ENCODE measurements around the gene HELZ2.
"Not testable (repeated sequence)": the region's sequence is repeated elsewhere in the genome, so short reads cannot be mapped to it uniquely, and the experiment has no call there.

Gene HELZ2

DNA sequence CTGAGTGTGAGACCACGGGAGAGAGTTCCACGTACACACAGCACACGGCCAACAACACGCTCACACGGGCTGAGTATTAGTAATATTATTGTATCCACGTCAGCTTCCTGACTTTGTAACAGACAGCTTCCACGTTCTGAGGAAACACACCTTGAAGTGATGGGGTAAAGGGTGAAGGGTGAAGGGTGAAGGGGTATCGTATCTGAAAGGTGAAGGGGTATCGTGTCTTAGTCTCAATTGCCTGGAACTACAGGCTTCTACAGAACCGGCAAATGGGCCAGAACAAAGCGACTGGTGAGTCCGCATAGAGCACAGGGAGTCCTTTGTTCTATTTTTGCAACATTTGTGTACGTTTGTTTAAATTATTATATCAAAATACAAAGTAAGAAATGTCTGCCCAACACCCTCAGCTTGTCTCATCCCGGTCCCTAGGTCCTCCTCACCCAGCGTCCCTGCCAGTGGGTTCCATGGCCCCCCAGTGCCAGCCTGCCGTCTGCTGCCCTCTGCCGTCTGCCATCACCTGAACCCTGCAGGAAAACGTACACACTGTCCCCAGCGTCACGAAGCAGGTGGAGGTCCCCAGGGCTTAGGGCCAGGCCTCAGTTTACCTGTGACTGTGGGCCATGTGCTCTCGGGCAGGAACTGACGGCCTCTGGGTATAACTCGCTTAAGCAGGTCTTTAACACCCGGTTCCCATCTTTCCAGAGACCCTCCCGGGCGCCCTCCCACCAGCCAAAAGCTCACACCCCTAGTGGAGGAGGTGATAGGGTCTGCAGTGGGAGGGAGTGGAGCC is 4.4 kb upstream of the HELZ2 start:
- no peak for DNase-seq

DNA sequence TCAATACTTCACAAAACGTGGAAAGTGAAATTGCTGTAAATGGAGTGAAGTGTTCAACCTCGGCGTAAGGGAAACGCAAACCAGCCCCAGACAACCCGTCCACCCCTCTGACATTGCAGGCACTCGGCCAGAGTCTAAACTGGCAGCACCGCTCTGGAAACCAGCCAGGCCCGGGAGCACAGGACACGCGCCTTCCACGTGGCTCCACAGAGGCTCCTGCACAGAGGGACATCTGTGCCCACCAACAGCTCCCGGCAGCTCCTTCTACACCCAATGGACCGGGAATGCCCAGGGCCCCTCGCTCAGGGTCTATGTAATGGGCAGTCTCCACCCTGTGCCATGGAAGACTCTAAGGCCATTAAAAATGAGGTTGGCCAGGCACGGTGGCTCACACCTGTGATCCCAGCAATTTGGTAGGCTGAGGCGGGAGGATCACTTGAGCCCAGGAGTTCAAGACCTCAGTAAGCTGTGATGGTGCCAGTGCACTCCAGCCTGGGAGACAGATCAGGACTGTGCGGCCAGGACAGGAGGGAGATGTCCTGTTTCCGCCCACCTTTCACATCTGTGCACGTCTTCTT is 3.4 kb upstream of the HELZ2 start:
- DNase-seq: peak; percentile 35

DNA sequence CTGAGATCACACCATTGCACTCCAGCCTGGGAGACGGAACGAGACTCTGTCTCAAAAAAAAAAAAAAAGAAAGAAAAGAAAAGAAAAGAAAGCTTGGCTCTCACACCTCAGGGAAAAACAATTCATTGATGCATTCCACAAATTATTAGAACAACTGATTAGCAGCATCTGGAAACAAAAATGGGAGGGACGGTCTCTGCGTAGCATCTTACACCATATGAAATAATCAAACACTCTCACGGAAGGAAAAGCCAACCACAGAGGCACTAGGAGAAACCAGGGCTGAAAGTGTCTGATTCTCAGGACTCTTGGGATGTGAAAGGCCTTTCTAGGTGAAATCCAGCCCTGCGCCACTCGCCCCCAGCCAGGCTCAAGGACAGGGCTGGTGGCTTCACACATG is 2.3 kb upstream of the HELZ2 start:
- no peak for DNase-seq

DNA sequence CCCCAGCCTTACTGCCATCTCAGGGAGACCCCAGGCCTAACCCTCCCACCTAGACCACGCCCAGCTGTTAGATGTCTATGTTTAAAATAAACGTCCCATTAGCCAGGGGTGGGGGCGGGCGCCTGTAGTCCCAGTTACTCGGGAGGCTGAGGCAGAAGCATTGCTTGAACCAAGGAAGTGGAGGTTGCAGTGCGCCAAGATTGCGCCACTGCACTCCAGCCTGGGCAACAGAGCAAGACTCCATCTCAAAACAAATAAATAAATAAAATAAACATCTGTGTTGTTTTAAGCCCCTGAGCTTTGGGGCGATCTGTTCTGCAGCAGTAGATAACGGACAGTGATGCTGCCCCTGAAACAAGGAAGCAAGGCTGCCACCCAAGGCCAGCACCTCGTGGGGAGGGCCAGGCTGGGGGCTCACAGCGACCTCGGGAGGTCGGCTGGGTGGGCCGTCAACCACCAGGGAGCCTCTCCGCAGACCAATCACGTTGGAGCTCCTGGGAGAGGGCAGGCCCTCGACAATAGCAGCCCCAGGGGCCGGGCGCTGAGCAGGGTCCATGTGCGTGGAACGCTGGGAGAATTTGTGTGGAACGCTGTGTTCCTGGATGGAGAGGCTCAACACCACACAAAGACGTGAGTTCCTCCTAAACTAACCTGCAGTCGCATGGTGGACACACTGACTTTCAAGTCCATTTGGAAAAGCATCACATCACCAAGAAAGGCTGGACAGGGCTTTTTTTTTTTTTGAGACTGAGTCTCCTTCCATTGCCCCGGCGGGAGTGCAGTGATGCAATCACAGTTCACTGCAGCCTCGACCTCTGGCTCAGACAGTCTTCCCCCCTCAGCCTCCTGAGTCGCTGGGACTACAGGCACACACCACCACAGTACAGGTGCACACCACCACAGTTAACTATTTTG is 1.0 kb upstream of the HELZ2 start:
- no peak for DNase-seq

DNA sequence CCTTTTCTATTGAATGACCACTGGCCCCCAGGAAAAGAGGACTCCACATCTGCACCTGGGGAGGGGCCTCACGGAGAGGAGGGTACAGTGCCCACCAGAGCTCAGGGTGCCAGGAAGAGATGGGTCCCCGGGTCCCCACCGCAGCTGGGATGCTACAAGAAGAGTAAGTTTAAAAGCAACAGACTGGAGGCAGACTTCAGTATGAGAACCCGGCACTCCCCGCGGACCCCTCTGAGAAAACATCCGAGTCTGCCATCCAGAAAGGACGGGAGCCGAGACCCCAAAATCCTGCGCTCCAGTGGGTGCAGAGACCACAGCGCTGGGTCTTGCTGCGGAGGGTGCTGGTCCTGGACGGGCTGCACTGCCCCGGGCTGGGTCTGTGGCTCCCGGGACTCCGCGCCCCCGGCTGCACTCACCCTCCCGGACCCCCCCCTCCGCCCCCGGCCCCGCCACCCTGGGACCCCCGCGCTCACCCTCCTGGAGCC is 350 bp downstream of the HELZ2 start:
- no peak for DNase-seq

DNA sequence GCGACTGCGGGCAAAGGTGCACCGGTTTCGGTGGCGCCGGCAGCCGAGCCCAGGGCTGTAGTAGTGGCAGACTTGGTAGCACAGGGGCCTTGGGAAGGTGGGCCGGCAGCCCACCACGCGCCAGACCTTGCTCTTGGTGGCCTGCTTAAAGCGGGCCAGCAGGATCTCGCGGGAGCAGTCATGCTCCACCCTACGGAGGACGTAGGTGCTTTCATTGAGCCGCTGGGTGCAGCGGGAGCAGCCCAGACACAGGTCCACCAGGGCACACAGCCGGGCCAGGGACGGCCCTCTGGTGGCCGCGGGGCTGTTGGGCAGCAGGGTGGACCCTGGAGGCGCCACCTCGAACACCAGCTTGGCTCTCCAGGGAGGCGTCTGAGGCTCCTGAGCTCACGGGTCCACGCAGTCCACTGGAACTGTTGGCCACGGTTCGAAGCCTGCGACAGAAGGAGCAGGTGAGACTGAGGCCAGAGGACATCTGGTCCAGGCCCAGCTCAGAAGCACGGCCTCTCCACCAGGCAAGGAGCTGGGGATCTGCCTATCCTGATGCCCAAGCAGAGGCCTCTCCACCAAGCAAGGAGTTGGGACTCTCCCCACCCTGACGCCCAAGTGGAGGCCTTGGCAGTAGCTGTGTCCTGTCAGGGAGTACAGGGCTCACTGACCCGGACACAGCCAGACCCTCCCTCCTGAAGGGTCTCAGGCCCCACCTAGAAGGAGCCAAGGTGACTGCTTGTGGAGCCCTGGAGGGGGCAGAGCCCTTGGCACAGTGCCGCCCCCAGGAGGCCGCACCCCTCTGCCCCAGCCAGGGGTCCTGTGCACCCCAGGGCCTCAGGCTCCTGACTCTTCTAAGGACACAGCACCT is 1.0 kb downstream of the HELZ2 start:
- no peak for DNase-seq

DNA sequence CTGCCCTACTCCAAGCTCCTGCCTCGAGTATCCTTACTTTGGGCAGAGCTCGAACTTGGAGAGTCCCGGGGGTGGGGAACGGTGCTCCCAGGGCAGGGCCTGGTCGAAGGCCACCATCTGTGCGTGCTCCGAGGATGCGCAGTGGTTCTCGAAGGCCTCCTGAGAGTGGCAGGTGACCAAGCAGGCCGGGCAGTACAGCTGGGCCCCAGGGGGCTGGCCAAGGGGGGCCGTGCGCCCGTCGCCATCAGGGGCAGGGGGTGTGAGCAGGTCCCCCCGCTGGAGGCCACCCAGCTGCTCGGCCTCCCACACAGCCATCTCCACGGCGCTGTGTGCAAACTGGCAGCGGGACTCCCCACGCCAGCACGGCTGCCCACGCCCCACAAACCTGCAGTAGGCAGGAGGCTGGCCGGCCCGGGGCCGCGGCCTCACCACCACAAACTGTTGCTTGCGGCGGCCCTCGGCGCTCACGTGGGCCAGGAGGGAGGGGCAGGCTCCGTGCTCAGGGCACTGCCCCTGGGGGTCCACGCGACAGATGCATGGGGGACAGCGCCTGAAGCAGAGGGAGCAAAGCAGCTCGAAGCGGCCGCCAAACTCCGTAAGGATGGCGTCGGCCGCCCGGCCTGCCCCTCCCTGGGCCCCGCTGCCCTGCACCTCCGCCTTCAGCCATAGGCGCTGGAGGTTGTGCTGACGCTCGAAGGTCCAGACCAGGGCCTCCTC is 1.8 kb downstream of the HELZ2 start:
- DNase-seq: no peak

DNA sequence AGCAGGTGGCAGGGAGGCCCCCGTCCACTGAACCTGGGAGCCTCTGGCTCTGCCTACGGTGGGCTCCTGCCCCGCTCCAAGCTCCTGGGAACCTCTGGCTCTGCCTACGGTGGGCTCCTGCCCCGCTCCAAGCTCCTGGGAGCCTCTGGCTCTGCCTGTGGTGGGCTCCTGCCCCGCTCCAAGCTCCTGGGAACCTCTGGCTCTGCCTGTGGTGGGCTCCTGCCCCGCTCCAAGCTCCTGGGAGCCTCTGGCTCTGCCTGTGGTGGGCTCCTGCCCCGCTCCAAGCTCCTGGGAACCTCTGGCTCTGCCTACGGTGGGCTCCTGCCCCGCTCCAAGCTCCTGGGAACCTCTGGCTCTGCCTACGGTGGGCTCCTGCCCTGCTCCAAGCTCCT is 3.0 kb downstream of the HELZ2 start:
- DNase-seq: not testable (repeated sequence)

DNA sequence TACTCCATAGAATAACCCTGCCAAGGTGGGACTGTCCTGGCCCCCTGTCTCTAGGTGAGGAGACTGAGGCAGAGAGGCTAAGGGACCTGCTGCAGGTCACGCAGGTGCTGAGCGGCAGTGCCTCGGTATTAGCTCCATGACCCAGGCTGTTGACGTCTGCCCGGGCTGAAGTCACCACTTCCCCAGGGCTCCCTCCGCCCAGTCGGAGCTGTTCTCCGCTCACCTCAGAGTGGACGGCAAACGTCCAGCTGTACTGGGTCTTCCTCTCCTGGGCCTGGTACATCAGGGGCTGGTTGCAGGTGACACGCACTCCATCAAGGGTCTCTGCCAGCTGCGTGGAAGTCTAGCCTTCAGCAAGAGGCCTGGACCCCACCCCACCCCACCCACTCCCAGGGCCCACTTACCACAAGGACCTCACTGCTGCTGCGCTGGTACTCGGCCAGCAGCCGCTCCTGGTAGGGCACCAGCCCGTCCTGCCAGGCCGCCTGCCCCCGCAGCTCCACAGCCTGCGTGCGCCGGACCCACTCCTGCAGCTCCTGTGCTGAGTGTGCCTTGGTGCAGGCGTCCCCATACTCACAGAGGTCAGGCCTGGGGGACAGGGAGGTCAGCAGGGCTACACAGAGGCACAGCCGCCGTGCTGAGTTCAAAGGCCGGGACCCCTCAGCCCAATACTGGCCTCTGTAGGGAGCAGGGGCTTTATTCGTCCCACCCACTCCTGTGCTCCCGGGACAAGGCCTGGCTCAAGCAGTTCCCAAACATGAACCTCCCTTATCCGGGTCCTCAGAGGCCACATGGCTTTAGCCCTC is 3.6 kb downstream of the HELZ2 start:
- no peak for DNase-seq

DNA sequence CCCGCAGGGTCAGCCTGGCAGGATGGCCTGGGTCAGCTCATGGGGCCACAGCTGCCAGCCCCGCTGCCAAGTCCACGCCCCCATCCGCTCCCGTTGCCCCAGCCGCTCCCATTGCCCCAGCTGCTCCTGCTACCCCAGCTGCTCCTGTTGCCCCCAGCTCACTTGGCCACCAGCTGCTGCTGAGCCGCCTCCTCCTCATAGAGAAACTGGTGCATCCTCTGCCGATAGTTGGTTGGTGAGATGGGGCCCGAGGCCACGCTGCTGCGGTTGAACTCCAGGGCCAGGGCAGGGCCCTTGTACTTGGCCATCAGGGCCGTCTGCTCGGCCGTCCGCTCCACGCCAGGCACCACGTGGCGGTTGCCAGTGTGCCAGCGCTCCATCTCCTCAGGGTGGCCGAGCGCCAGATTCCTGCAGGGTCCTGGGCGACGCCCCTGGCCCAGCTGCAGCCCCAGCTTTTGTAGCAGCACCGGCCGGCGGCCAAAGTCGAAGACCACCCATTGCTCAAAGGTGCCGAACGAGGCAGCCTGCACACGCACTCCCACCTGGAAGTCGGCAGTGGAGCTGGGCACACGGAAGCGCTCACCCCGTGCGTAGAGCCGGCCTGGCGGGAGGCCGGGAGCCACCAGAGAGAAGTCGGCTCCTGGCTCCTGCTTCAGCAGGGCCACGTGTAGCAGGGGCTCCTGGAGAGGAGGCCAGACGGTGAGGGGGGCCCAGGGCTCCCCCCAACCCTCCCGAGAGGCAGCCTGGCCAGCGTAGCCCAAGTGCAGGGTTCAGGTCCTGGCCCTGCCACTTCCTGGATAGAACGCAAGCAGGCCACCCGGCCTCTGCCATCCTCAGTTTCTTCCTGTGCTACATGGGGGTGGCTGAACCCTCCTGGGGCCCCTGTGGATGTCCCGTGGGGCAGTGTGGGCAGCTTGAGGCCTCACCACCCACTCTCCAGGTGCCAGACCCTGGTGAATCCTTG is 4.8 kb downstream of the HELZ2 start:
- DNase-seq: no peak

DNA sequence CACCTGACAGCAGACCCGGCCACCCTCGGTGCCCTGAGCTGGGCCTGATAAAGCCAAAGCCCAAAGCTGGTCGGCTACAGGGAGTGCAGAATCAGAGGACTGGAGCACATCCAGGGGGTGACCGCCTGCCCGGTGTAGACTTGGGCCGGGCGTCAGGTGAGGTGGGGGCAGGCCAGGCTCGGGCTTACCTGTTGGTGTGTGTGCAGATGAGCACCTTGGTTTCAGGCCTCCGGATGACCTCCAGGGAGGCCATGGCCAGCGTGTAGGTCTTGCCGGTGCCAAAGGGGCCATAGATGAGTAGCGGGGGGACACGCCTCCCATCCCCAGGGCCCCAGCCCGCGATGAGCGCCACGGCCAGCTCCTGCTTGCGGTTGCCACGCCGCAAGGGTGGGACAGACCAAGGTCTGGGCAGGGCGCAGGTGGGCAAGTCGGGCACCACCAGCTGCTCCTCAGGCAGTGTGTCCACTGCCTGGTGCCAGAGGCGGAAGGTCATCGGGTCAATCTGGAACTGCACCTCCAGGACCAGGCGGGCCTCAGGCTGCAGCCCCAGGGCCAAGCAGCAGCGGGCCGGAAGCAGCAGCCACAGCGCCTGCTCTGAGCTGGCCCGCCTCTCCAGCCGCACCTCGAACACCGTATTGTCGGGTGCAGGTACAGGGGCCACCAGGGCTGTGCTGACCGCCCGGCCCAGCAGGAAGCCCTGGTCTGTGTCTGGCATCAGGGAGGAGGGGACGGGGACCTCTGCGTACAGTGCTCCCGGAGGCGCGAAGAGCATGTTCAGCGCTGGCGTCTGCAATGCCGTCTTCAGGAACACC is 5.7 kb downstream of the HELZ2 start:
- no peak for DNase-seq

DNA sequence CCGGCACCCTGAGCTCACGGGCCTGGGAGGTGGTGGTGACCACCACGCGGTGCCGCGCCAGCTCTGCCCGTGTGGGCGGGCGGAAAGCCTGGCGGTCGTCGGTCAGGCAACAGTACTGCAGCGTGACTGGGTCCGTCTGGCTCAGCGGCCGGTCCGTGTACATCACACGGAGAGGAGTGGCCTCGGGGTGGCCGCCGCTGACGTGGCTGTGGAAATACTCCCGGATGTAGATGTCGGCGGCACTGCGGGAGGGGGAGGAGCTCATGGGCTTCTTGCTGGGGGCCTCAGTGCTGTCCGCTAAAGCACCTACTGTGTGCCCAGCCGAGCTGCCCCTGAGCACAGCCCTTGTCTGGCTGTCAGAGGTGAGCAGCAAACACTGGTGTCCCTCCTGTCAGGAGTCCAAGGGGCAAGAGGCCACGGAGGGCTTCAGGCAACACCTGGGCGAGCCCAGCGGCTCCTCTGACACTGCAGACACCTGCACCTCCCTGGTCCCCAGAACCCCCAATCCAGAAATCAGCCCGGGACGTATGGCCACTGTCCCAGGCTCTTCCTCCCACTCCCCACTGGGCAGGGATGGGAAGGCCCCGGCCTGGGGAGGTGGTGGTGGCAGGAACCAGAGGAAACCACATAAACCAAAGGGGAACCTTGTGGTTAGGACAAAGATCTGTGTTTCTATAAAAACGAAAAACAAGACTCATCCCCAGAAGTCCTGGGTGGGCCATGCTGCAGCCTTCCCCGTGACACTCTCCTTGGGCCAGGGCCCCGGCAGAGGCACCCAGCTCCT is 6.5 kb downstream of the HELZ2 start:
- DNase-seq: no peak

DNA sequence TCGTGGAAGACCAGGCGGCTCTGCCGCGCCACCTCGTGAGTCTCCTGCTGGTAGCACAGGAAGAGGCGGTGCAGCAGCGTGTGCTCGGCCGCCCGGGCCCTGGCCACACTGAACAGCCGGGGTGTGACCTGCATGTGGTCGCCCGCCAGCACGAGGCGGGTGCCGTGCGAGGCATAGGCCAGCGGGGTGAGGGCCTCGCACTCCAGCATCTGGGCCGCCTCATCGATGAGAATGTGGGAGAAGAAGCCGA is 7.0 kb downstream of the HELZ2 start:
- no peak for DNase-seq

DNA sequence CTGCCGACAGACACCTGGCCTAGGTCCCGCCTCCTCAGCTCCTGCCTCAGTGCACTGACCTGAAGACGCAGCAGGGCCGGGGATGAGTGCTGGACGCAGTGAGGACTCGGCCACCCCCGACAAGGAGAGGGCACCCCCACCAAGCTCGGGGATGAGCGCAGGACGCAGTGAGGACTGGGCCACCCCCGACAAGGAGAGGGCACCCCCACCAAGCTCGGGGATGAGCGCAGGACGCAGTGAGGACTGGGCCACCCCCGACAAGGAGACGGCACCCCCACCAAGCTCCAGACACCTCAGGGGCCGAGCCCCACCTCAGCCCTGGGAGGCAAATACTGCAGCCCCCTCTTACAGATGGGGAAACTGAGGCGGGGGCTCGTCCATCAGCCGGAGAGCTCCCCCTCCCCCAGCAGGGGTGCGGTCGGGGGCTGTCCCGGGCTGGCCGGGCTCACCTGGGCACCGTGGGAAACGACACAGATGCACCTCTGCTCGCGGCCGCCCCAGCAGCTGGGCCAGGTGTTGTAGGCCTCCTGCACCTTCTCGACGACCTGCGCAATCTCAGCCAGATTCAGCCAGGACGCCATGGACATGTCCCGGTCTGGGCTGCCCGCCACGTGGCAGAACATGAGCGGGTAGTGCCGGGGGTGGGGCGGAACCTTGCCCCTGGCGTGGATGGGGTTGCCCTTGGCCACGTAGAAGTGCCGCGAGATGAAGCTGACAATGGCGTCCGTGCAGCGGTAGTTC is 7.5 kb downstream of the HELZ2 start:
- DNase-seq: no peak

DNA sequence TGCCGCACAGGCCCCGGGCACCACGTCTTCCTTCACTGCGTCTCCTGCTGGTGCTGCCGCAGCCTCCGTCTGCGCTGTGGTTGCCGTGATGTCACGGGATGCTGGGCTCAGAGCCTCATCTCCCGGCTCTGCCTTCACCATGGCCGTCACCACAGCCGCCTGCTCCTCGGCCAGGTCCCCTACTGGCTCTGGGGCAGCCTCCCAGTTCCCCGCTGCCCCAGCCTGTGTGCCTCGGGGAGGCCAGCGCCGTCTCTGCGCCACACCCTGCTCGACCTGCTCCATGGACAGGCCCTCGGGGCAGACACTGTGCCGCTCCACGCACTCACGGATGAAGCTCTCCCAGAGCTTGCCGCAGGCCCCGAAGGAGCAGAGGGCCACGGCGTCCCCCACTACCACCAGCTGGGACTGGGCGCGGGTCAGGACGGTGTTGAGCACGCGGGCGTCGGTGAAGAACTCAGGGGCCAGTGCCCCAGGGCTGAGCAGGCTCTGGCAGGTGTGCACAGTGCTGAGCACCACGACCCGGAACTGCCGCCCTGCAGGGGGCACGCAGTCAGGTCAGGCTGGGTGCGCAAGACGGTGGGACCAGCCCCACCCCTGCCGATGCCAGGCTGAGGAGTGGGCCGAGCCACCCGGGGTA is 8.2 kb downstream of the HELZ2 start:
- no peak for DNase-seq

DNA sequence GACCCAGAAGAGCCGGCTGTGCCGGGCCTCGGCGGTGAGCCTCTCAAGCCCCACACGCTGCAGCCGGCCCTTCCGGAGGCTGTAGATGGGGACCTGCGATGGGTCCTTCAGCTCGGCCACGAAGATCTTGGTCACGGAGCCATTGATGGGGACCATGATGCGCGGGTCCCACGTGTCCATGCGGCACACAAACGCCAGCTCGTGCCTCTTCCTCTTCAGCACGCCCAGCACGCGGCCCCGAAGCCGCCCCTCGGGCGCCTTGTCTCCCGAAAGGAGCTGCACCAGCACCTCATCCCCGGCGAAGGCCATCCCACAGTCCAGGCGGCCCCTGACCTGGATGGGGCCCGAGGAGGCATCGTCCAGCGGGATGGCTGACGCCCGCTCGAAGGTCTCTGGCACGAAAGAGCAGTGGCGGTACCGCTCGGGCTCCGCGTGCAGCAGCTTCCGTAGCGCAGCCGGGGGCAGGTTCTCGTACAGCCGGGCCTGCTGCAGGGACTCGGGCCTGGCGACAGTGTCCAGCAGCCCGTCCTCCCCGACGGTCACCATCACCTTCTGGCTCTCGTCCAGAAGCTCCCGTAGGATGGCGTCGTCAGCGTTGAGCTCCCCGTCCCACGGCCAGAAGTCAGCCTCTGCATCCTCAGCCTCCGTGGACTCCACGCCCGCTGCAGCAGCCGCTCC is 8.9 kb downstream of the HELZ2 start:
- no peak for DNase-seq

Measured in femur (tissue), 1 donor.